Common myeloid progenitor, CD34-positive (primary cell): ENCODE results near the gene BMP6.

Experiments used
- CTCF ChIA-PET: fragments of 350-600 bp; sonication (Branson Sonifier 250); formaldehyde crosslinking; loops from one replicate; lab custom pipeline; 2021; ENCODE audit warnings: antibody characterized with exemption; lab: Charles Lee
- POLR2A ChIA-PET: fragments of 350-600 bp; sonication (Branson Sonifier 250); formaldehyde crosslinking; loops from one replicate; lab custom pipeline; 2021; ENCODE audit warnings: antibody characterized with exemption; lab: Charles Lee
- DNase-seq, 3 donors: peaks; one replicate each; pipeline versions ENCODE4 v3.0.0 to v3.0.0-alpha.2; 2013
- H3K27ac ChIP-seq, 2 experiments: 1 replicate in 1 of 2; 2 replicates in 1 of 2; pipeline ENCODE4 v1.7.0; 2013; ENCODE audit warnings: inconsistent platforms in 2 of 2, low read length in 2 of 2, mild to moderate bottlenecking in 2 of 2, low read depth in 1 of 2, moderate library complexity in 1 of 2; ENCODE audit not compliant: severe bottlenecking in 2 of 2, insufficient read depth in 1 of 2, poor library complexity in 1 of 2
- H3K27me3 ChIP-seq, 5 experiments: replicated peaks in 2 of 5; 1 replicate in 3 of 5; 2 replicates in 2 of 5; pipeline versions ENCODE4 v1.6.1 to v1.7.0; 2013; ENCODE audit warnings: low read length in 4 of 5, mild to moderate bottlenecking in 2 of 5, moderate library complexity in 2 of 5, inconsistent platforms in 1 of 5; ENCODE audit not compliant: insufficient read depth in 5 of 5, control insufficient read depth in 4 of 5
- H3K36me3 ChIP-seq, 4 experiments: 1 replicate in 2 of 4; 2 replicates in 2 of 4; pipeline versions ENCODE4 v1.6.1 to v1.7.0; 2013; ENCODE audit warnings: low read length in 3 of 4, control low read depth in 1 of 4, mild to moderate bottlenecking in 1 of 4; ENCODE audit not compliant: control insufficient read depth in 4 of 4, insufficient read depth in 4 of 4
- H3K4me1 ChIP-seq, 4 experiments: 1 replicate in 3 of 4; 2 replicates in 1 of 4; pipeline versions ENCODE4 v1.6.1 to v1.7.1; 2013; ENCODE audit warnings: low read length in 3 of 4, mild to moderate bottlenecking in 3 of 4, control low read depth in 1 of 4, inconsistent platforms in 1 of 4, moderate library complexity in 1 of 4; ENCODE audit not compliant: control insufficient read depth in 4 of 4, insufficient read depth in 4 of 4; ENCODE audit errors: control extremely low read depth in 1 of 4
- H3K4me3 ChIP-seq, 7 experiments: 1 replicate in 4 of 7; 2 replicates in 3 of 7; pipeline versions ENCODE4 v1.5.1 to v1.7.0; 2013; ENCODE audit warnings: mild to moderate bottlenecking in 7 of 7, low read length in 6 of 7, moderate library complexity in 6 of 7, inconsistent platforms in 2 of 7, low read depth in 2 of 7, control low read depth in 1 of 7; ENCODE audit not compliant: insufficient read depth in 4 of 7, control insufficient read depth in 1 of 7; ENCODE audit errors: extremely low read depth in 1 of 7
- H3K9me3 ChIP-seq, 5 experiments: 1 replicate in 4 of 5; 2 replicates in 1 of 5; pipeline versions ENCODE4 v1.6.1 to v1.7.1; 2013; ENCODE audit warnings: low read length in 4 of 5, mild to moderate bottlenecking in 2 of 5, inconsistent platforms in 1 of 5, low read depth in 1 of 5, moderate library complexity in 1 of 5; ENCODE audit not compliant: control insufficient read depth in 4 of 5, insufficient read depth in 2 of 5; ENCODE audit errors: control extremely low read depth in 1 of 5
- WGBS: methylation state at CpG from one replicate; pipeline ENCODE4 v1.1.5; 2013; ENCODE audit not compliant: insufficient coverage; 5-methylcytosine and 5-hydroxymethylcytosine counted together

Gene BMP6

DNA sequence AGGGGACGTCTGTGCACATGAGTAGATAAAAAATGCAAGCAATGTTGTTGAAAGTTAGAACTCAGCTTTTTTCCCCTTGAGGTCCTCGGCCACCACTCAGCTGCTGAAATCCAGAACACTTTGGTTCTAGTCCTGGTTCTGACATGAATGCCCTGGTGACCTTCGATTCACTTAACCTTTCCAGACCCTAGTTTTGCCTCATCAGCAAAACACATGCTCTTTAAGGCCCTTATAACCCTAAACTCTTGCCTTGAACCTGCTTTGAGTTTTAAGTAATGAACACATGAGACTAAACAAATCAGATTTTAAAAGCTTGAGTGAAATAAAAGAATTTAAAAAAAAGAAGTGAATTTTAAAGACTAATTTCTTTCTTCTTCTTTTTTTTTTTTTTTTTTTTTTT, 33.4 kb downstream of the BMP6 start:
- H3K27me3 ChIP-seq: no peaks in the 10 kb centered on the region
- H3K27ac ChIP-seq: no peak overlapping the region
- CTCF ChIA-PET: no interaction called here
- WGBS: 100% methylated on average over 2 of the region's 3 CpGs
- no peak for DNase-seq
- H3K36me3 ChIP-seq: no peaks in the 10 kb centered on the region
- H3K4me1 ChIP-seq: no peaks in the 10 kb centered on the region
- no peak overlapping the region for H3K4me3 ChIP-seq
- H3K9me3 ChIP-seq: peaks cover 0 to 15% (median 0%) of the 10 kb centered on the region in 5 experiments
- POLR2A ChIA-PET: no interaction called here

DNA sequence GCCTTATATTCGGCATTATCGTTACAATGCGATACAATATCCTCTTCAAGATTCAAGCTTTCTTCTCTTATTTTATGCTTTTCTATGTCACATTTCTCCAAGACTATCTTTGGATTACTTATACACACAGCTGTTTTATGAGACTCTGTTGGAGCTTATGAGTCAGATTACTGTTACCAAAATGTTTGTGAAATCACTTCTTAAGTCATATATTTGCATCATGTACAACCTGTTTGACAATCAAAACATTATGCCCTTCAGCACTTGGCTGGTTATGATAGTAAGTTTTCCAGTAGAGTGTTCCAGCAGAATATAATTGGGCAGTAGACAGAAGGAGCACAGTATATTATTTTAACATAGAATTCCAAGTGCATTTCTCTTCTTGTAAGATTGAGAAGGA, 35.2 kb downstream of the BMP6 start:
- no CpG with 5 or more reads among the region's 3 CpGs for WGBS
- POLR2A ChIA-PET: no interaction called here

GRCh38 chr6:7762760-7763159, 36.9 kb downstream of the BMP6 start:
- H3K4me1 ChIP-seq: no peaks in the 10 kb centered on the region
- no peaks in the 10 kb centered on the region for H3K9me3 ChIP-seq
- ChIA-PET POLR2A (no interaction called here), CTCF (interaction anchor here (0.6 to 1.0 kb wide), 2 partner anchors 12 to 41 kb away, joined by 3 read pairs; no protein-coding TSS in a partner anchor)
- no peaks in the 10 kb centered on the region for H3K27me3 ChIP-seq
- DNase-seq: no peak
- WGBS: 93% methylated on average over 9 of the region's 12 CpGs
- H3K27ac ChIP-seq: no peak overlapping the region
- no peaks in the 10 kb centered on the region for H3K36me3 ChIP-seq
- H3K4me3 ChIP-seq: no peak overlapping the region

More for the DNA sequence above, 35.2 kb downstream of the BMP6 start:
- no peak for DNase-seq
- Histone ChIP-seq H3K9me3 (peaks cover 0 to 11% (median 0%) of the 10 kb centered on the region in 5 experiments), H3K27me3 (no peaks in the 10 kb centered on the region), H3K27ac (no peak overlapping the region), H3K4me3 (no peak overlapping the region), H3K36me3 (no peaks in the 10 kb centered on the region), H3K4me1 (no peaks in the 10 kb centered on the region)
- CTCF ChIA-PET: no interaction called here

DNA sequence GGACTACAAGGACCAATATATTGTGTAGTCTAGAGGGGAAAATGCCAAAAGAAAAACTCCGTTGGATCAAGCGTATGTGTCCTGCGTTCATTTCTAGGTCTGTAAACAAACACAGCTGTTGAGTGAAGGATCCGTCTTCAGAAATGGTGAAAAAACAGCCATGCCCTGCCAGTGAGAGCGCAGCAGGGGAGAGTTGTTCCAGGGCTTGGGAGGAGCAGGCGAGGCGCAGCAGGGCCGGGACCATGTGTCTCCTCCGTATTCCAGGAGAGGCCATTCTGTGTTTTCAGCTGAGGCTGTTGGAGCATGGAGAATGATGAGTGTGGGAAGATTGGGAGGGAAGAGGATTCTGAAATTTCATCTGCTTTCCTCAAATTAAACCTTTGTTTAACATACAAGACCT, 38.0 kb downstream of the BMP6 start:
- POLR2A ChIA-PET: no interaction called here
- H3K4me1 ChIP-seq: no peaks in the 10 kb centered on the region
- CTCF ChIA-PET: interaction anchor here (1.1 kb wide), 1 partner anchor 38 kb away, joined by 4 read pairs; the partner anchor contains the start of gene BMP6

GRCh38 chr6:7765575-7766325, 39.9 kb downstream of the BMP6 start:
- Histone ChIP-seq H3K4me3 (no peak overlapping the region), H3K9me3 (no peaks in the 10 kb centered on the region), H3K27me3 (no peaks in the 10 kb centered on the region), H3K27ac (no peak overlapping the region), H3K4me1 (peaks cover 0 to 9% (median 4%) of the 10 kb centered on the region in 4 experiments), H3K36me3 (no peaks in the 10 kb centered on the region)
- WGBS: 100% methylated on average over 8 of the region's 10 CpGs
- CTCF ChIA-PET: no interaction called here
- POLR2A ChIA-PET: no interaction called here
- no peak for DNase-seq

More for the DNA sequence above, 38.0 kb downstream of the BMP6 start:
- WGBS: 89% methylated on average over 9 of the region's 9 CpGs
- Histone ChIP-seq H3K36me3 (no peaks in the 10 kb centered on the region), H3K27me3 (no peaks in the 10 kb centered on the region), H3K27ac (no peak overlapping the region), H3K9me3 (no peaks in the 10 kb centered on the region), H3K4me3 (no peak overlapping the region)
- DNase-seq: no peak

DNA sequence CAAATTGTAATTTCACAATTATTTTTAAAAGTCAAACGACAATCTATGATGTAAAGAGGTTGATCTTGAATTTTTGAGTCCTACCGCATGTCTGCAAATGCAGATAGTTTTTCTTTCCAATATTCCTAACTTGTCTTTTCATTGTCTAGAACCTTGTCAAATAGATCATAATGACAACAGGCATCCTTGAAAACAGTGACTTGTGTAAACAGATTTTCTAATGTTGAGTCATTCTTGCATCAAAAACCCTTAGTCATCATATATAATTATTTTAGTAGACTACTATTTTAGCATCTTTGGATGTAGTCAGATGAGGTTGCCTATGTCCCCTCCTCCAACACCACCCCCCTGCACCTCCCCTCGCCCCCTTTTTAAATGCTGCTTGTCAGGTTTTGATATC, 43.8 kb downstream of the BMP6 start:
- no CpG with 5 or more reads among the region's 3 CpGs for whole genome bisulfite sequencing
- no peaks in the 10 kb centered on the region for H3K36me3 ChIP-seq
- ChIA-PET CTCF (interaction anchor here (0.7 kb wide), 1 partner anchor 48 kb away, joined by 3 read pairs; no protein-coding TSS in a partner anchor), POLR2A (interaction anchor here (0.6 kb wide), 1 partner anchor 1255 kb away, joined by 3 read pairs; no protein-coding TSS in a partner anchor)
- peak; percentile 2 to 47 (median 27) for DNase-seq
- H3K9me3 ChIP-seq: no peaks in the 10 kb centered on the region
- H3K4me3 ChIP-seq: no peak overlapping the region
- no peak overlapping the region for H3K27ac ChIP-seq
- no peaks in the 10 kb centered on the region for H3K27me3 ChIP-seq
- peaks cover 0 to 9% (median 4%) of the 10 kb centered on the region in 4 experiments for H3K4me1 ChIP-seq

GRCh38 chr6:7770111-7770510, 44.2 kb downstream of the BMP6 start:
- ChIA-PET CTCF (interaction anchor here (0.7 kb wide), 1 partner anchor 47 kb away, joined by 3 read pairs; no protein-coding TSS in a partner anchor), POLR2A (interaction anchor here (0.6 kb wide), 1 partner anchor 1255 kb away, joined by 3 read pairs; no protein-coding TSS in a partner anchor)
- WGBS: 89% methylated on average over 3 of the region's 4 CpGs
- H3K36me3 ChIP-seq: no peaks in the 10 kb centered on the region
- H3K4me1 ChIP-seq: peaks cover 0 to 9% (median 4%) of the 10 kb centered on the region in 4 experiments
- no peak overlapping the region for H3K27ac ChIP-seq
- H3K9me3 ChIP-seq: no peaks in the 10 kb centered on the region
- peak in 1 of 3 donors; percentile 35 for DNase-seq
- H3K27me3 ChIP-seq: no peaks in the 10 kb centered on the region
- peak overlapping the region in 1 of 7 experiments; percentile 1 for H3K4me3 ChIP-seq
